B cell (primary cell): ENCODE measurements around the gene EIF3I. TPM values are rescaled to one million over a fixed set of nuclear protein-coding genes. Genes with fewer than 3 reads are reported as not detected.

Experiments
- ATAC-seq: fragments of 200-7000 bp; cut with Tn5 transposase; one replicate; pipeline ENCODE4 v1.10.0; 2021; ENCODE audit warnings: low read depth, mild to moderate bottlenecking, moderate number of reproducible peaks, moderate library complexity
- CTCF ChIA-PET: fragments of 350-600 bp; sonication (Branson Sonifier 250); formaldehyde crosslinking; loops from one replicate; lab custom pipeline; 2021; ENCODE audit warnings: antibody characterized with exemption, inconsistent platforms; lab: Charles Lee
- POLR2A ChIA-PET: fragments of 350-600 bp; sonication (Branson Sonifier 250); formaldehyde crosslinking; loops from one replicate; lab custom pipeline; 2021; ENCODE audit warnings: antibody characterized with exemption; lab: Charles Lee
- DNase-seq: peaks from one replicate; pipeline ENCODE4 v3.0.0; 2013
- H2AFZ ChIP-seq: 2 replicates; pipeline ENCODE4 v1.6.1; 2012; ENCODE audit warnings: mild to moderate bottlenecking, low read depth, low read length; ENCODE audit not compliant: insufficient read depth, poor library complexity, severe bottlenecking
- H3K27ac ChIP-seq, 2 donors: 1 replicate in 1 of 2; 2 replicates in 1 of 2; pipeline ENCODE4 v1.5.1; 2012 to 2013; ENCODE audit warnings: low read length in 2 of 2, mild to moderate bottlenecking in 2 of 2, moderate library complexity in 1 of 2
- H3K27me3 ChIP-seq, 4 experiments: fragments of 200-600 bp in 1 of 4; sonication (generic) in 1 of 4; replicated peaks in 1 of 4; 1 replicate in 2 of 4; 2 replicates in 2 of 4; pipeline versions ENCODE4 v1.6.1 to v1.7.0; 2013 to 2016; ENCODE audit warnings: low read length in 3 of 4, mild to moderate bottlenecking in 2 of 4, mixed read lengths in 1 of 4, moderate library complexity in 1 of 4; ENCODE audit not compliant: insufficient read depth in 4 of 4, control insufficient read depth in 3 of 4; ENCODE audit errors: control extremely low read depth in 1 of 4
- H3K36me3 ChIP-seq, 2 experiments: replicated peaks in 1 of 2; 1 replicate in 1 of 2; 2 replicates in 1 of 2; pipeline versions ENCODE4 v1.6.1 to v1.7.1; 2013; ENCODE audit warnings: low read length in 1 of 2; ENCODE audit not compliant: insufficient read depth in 2 of 2, control insufficient read depth in 1 of 2; ENCODE audit errors: control extremely low read depth in 1 of 2, extremely low read depth in 1 of 2
- H3K4me1 ChIP-seq, 2 donors: fragments of 200-600 bp in 1 of 2; sonication (generic) in 1 of 2; 1 replicate in 1 of 2; 2 replicates in 1 of 2; pipeline versions ENCODE4 v1.5.1 to v1.6.1; 2013 to 2017; ENCODE audit warnings: low read length in 2 of 2; ENCODE audit not compliant: control insufficient read depth in 2 of 2, insufficient read depth in 2 of 2
- H3K4me2 ChIP-seq: replicated peaks from 2 replicates; pipeline ENCODE3; 2012; ENCODE audit warnings: mild to moderate bottlenecking, low read depth, low read length; ENCODE audit not compliant: poor library complexity, severe bottlenecking
- H3K4me3 ChIP-seq, 5 experiments: fragments of 200-600 bp in 1 of 5; sonication (generic) in 1 of 5; 1 replicate in 3 of 5; 2 replicates in 2 of 5; pipeline versions ENCODE4 v1.5.1 to v1.7.0; 2011 to 2016; ENCODE audit warnings: low read length in 4 of 5, mild to moderate bottlenecking in 4 of 5, low read depth in 2 of 5, control low read depth in 1 of 5, moderate library complexity in 1 of 5; ENCODE audit not compliant: insufficient read depth in 1 of 5; ENCODE audit errors: control extremely low read depth in 1 of 5, extremely low read depth in 1 of 5
- H3K79me2 ChIP-seq: fragments of 200-600 bp; sonication (generic); one replicate; pipeline ENCODE4 v1.6.0; 2016; ENCODE audit warnings: low read length; ENCODE audit not compliant: control insufficient read depth, insufficient read depth
- H3K9ac ChIP-seq: fragments of 200-600 bp; sonication (generic); 2 replicates; pipeline ENCODE4 v1.6.1; 2017; ENCODE audit warnings: mild to moderate bottlenecking, low read length, moderate library complexity
- H3K9me3 ChIP-seq, 3 donors: one replicate each; pipeline versions ENCODE4 v1.6.1 to v1.7.1; 2013; ENCODE audit warnings: low read length in 2 of 3; ENCODE audit not compliant: control insufficient read depth in 2 of 3, insufficient read depth in 1 of 3; ENCODE audit errors: control extremely low read depth in 1 of 3
- H4K20me1 ChIP-seq: 2 replicates; pipeline ENCODE4 v1.6.0; 2012; ENCODE audit warnings: mild to moderate bottlenecking, low read length; ENCODE audit not compliant: insufficient read depth, control insufficient read depth, poor library complexity, severe bottlenecking
- H3K27ac Mint-ChIP-seq: one replicate; pipeline ENCODE4 v1.8.0; 2021; ENCODE audit warnings: mixed read lengths
- H3K27me3 Mint-ChIP-seq: one replicate; pipeline ENCODE4 v1.8.0; 2021; ENCODE audit warnings: mixed read lengths
- H3K4me1 Mint-ChIP-seq: one replicate; pipeline ENCODE4 v1.8.0; 2021; ENCODE audit warnings: mixed read lengths
- H3K4me3 Mint-ChIP-seq: one replicate; pipeline ENCODE4 v1.8.0; 2021; ENCODE audit warnings: mixed read lengths
- H3K9me3 Mint-ChIP-seq: one replicate; pipeline ENCODE4 v1.8.0; 2022; ENCODE audit warnings: mixed read lengths; ENCODE audit not compliant: insufficient read depth
- CTCF ChIP-seq: fragments of 200-600 bp; IDR thresholded peaks from one replicate; pipeline ENCODE4 v1.8.0; 2022; ENCODE audit warnings: antibody characterized with exemption, mild to moderate bottlenecking
- EZH2 ChIP-seq: IDR thresholded peaks from 2 replicates; pipeline ENCODE4 v1.6.1; 2012; ENCODE audit warnings: borderline replicate concordance, low read depth, mild to moderate bottlenecking, moderate library complexity, low read length; ENCODE audit not compliant: insufficient read depth, poor library complexity, severe bottlenecking
- WGBS: methylation state at CpG from one replicate; pipeline ENCODE4 v1.1.5; 2013; ENCODE audit warnings: missing lambda C conversion rate; ENCODE audit not compliant: insufficient coverage; 5-methylcytosine and 5-hydroxymethylcytosine counted together
- intact Hi-C: fragments of 100-400 bp; cut with micrococcal nuclease; formaldehyde crosslinking; loops from one replicate; pipeline ENCODE4 v1.10.0; 2022
- polyA plus RNA-seq: library from polyadenylated mRNA; depleted of rRNA; stranded (reverse); fragments of >200 nt; gene quantifications from 2 replicates; pipeline ENCODE4 v1.2.3, GENCODE V29; 2012
- total RNA-seq, 2 donors: library from RNA; stranded (reverse); fragments of 120-200 nt in 1 of 2; gene quantifications; 1 replicate in 1 of 2; 2 replicates in 1 of 2; pipeline versions ENCODE4 v1.2.3 to v1.2.4, GENCODE V29; 2013 to 2022

EIF3I gene
- total and polyA plus RNA-seq, 2 donors (not counting 1 experiment from before 2014, with no cell fraction given): 87.0 to 130 TPM

- ChIA-PET POLR2A (interaction anchor here (0.6 to 2.1 kb wide), 6 partner anchors 10 to 49 kb away, joined by 3 to 12 read pairs (median 5); partner anchors contain the start of gene HDAC1), CTCF (interaction anchor here (0.7 to 2.4 kb wide), 10 partner anchors 8 to 76 kb away, joined by 3 to 13 read pairs (median 4); partner anchors contain the start of genes FAM167B, HDAC1 and TXLNA)
- Histone ChIP-seq H2AFZ (no peak overlapping the region), H3K4me1 (peaks cover 61 to 70% of the 10 kb centered on the region in 2 donors), H3K9ac (no peak overlapping the region), H4K20me1 (no peaks in the 10 kb centered on the region), H3K36me3 (no peaks in the 10 kb centered on the region), H3K27me3 (no peaks in the 10 kb centered on the region), H3K4me2 (peak overlapping the region; percentile 30), H3K4me3 (no peak overlapping the region), H3K9me3 (no peaks in the 10 kb centered on the region), H3K79me2 (peaks cover 83% of the 10 kb centered on the region), H3K27ac (peak overlapping the region in 1 of 2 donors; percentile 50)
- Mint-ChIP-seq H3K9me3 (no peaks in the 10 kb centered on the region), H3K4me3 (peak overlapping the region; percentile 68), H3K27me3 (no peaks in the 10 kb centered on the region), H3K4me1 (peaks cover 60% of the 10 kb centered on the region), H3K27ac (peak overlapping the region; percentile 88)
- 92% methylated on average over 4 of the region's 10 CpGs for WGBS
- ATAC-seq: no peak
- no peak for DNase-seq
- no peak for TF ChIP-seq CTCF
- no peak for TF ChIP-seq EZH2
- intact Hi-C loops: loop anchor here (1.0 kb wide), 1 partner anchor 10 kb away; no protein-coding TSS in a partner anchor
Measured at GRCh38 chr1:32255072-32256071, 33.2 kb downstream of the EIF3I start.
